ENCODE results near the gene CCBE1.
A peak's percentile ranks its signal among the peaks of the same experiment; 100 is the strongest.
"Not testable (repeated sequence)": the region's sequence is repeated elsewhere in the genome, so short reads cannot be mapped to it uniquely, and the experiment has no call there.

The CCBE1 gene

GRCh38 chr18:59520562-59521355 is 176.5 kb downstream of the CCBE1 start:
- no peak for DNase-seq

- DNase-seq: no peak
Observed at GRCh38 chr18:59518705-59519104, 178.5 kb downstream of the CCBE1 start.

GRCh38 chr18:59517446-59518165 is 179.6 kb downstream of the CCBE1 start:
- DNase-seq: no peak

GRCh38 chr18:59516356-59517155 is 180.7 kb downstream of the CCBE1 start:
- peak in 1 of 2 experiments; percentile 74 for DNase-seq

- not testable (repeated sequence) for DNase-seq
Observed at GRCh38 chr18:59515956-59516355, 181.3 kb downstream of the CCBE1 start.

- no peak for DNase-seq
Observed at GRCh38 chr18:59515147-59515546, 182.1 kb downstream of the CCBE1 start.

- no peak for DNase-seq
Observed at GRCh38 chr18:59514203-59514602, 183.0 kb downstream of the CCBE1 start.

- no peak for DNase-seq
Observed at GRCh38 chr18:59512025-59512755, 185.0 kb downstream of the CCBE1 start.

- no peak for DNase-seq
Observed at GRCh38 chr18:59509481-59510442, 187.5 kb downstream of the CCBE1 start.

- DNase-seq: no peak
Observed at GRCh38 chr18:59505356-59505755, 191.9 kb downstream of the CCBE1 start.

- no peak for DNase-seq
Observed at GRCh38 chr18:59502274-59503175, 194.7 kb downstream of the CCBE1 start.

- no peak for DNase-seq
Observed at GRCh38 chr18:59501920-59502273, 195.3 kb downstream of the CCBE1 start.

GRCh38 chr18:59500765-59501164 is 196.5 kb downstream of the CCBE1 start:
- DNase-seq: no peak

GRCh38 chr18:59498506-59499086 is 198.6 kb downstream of the CCBE1 start:
- no peak for DNase-seq

GRCh38 chr18:59492756-59493421 is 204.3 kb downstream of the CCBE1 start:
- no peak for DNase-seq

- no peak for DNase-seq
Observed at GRCh38 chr18:59488899-59489298, 208.3 kb downstream of the CCBE1 start.

GRCh38 chr18:59485382-59485781 is 211.8 kb downstream of the CCBE1 start:
- DNase-seq: no peak

GRCh38 chr18:59484561-59485328 is 212.5 kb downstream of the CCBE1 start:
- no peak for DNase-seq

GRCh38 chr18:59484131-59484530 is 213.1 kb downstream of the CCBE1 start:
- DNase-seq: no peak

Data from SW 1271 (cell line).